IMR-90 (cell line): Measurements from ENCODE around the gene BRPF1. TPM values are rescaled to one million over a fixed set of nuclear protein-coding genes. Genes with fewer than 3 reads are reported as not detected.

ENCODE experiments used
- ATAC-seq: fragments of 200-7000 bp; cut with Tn5 transposase; 2 replicates; pipeline ENCODE4 v1.9.1; 2020; ENCODE audit warnings: low read depth, mild to moderate bottlenecking, moderate library complexity
- BruUV-seq: library from RNA; stranded (reverse); fragments of 400-500 nt; replicated peaks from 2 replicates; lab custom pipeline; 2021; lab: Mats Ljungman, UMichigan
- CTCF ChIA-PET: fragments of 300-600 bp; formaldehyde crosslinking; extraction: SDS; loops from one replicate; lab custom pipeline; 2021; ENCODE audit warnings: antibody characterized with exemption; lab: Yijun Ruan, JAX
- POLR2A ChIA-PET: fragments of 300-600 bp; sonication (Branson Sonifier 250); formaldehyde crosslinking; loops from one replicate; lab custom pipeline; 2022; ENCODE audit warnings: antibody characterized with exemption; ENCODE audit not compliant: unreplicated experiment; lab: Charles Lee
- DNase-seq: peaks from one replicate; pipeline ENCODE4 v3.0.0; 2013
- H2AFZ ChIP-seq: replicated peaks from 2 replicates; pipeline ENCODE3; 2013; ENCODE audit warnings: low read length, mild to moderate bottlenecking; ENCODE audit not compliant: poor library complexity
- H2AK5ac ChIP-seq: 2 replicates; pipeline ENCODE4 v1.6.1; 2013; ENCODE audit warnings: low read depth, low read length, inconsistent platforms
- H2AK9ac ChIP-seq: replicated peaks from 2 replicates; pipeline ENCODE3; 2013; ENCODE audit warnings: mild to moderate bottlenecking, low read depth, low read length, moderate library complexity; ENCODE audit not compliant: poor library complexity
- H2BK120ac ChIP-seq: 2 replicates; pipeline ENCODE4 v1.6.1; 2013; ENCODE audit warnings: low read depth, low read length, inconsistent platforms
- H2BK15ac ChIP-seq: 3 replicates; pipeline ENCODE4 v1.6.1; 2013; ENCODE audit warnings: low read depth, low read length, inconsistent platforms
- H2BK20ac ChIP-seq: 2 replicates; pipeline ENCODE4 v1.6.1; 2013; ENCODE audit warnings: low read depth, mild to moderate bottlenecking, inconsistent platforms, low read length, moderate library complexity
- H2BK5ac ChIP-seq: 2 replicates; pipeline ENCODE4 v1.6.1; 2013; ENCODE audit warnings: mild to moderate bottlenecking, low read depth, low read length, inconsistent platforms; ENCODE audit not compliant: poor library complexity, severe bottlenecking
- H3K14ac ChIP-seq: replicated peaks from 2 replicates; pipeline ENCODE4 v1.6.1; 2013; ENCODE audit warnings: low read depth, low read length, inconsistent platforms
- H3K18ac ChIP-seq: 2 replicates; pipeline ENCODE4 v1.6.1; 2013; ENCODE audit warnings: low read depth, low read length, control low read depth
- H3K23ac ChIP-seq: 2 replicates; pipeline ENCODE4 v1.6.1; 2013; ENCODE audit warnings: low read depth, low read length, inconsistent platforms
- H3K27ac ChIP-seq: 2 replicates; pipeline ENCODE4 v1.5.1; 2013; ENCODE audit warnings: mild to moderate bottlenecking, control low read depth, low read length; ENCODE audit not compliant: insufficient read depth
- H3K27me3 ChIP-seq: 2 replicates; pipeline ENCODE4 v1.6.1; 2013; ENCODE audit warnings: low read length; ENCODE audit not compliant: control insufficient read depth, insufficient read depth
- H3K36me3 ChIP-seq: 2 replicates; pipeline ENCODE4 v1.6.1; 2013; ENCODE audit warnings: low read length, mixed read lengths; ENCODE audit not compliant: control insufficient read depth, insufficient read depth
- H3K4ac ChIP-seq: 2 replicates; pipeline ENCODE4 v1.6.1; 2013; ENCODE audit warnings: low read depth, low read length, inconsistent platforms
- H3K4me1 ChIP-seq: 2 replicates; pipeline ENCODE4 v1.6.1; 2013; ENCODE audit warnings: low read length, mixed read lengths; ENCODE audit not compliant: control insufficient read depth, insufficient read depth
- H3K4me2 ChIP-seq: 2 replicates; pipeline ENCODE4 v1.6.1; 2013; ENCODE audit warnings: low read depth, mild to moderate bottlenecking, control low read depth, low read length, moderate library complexity
- H3K4me3 ChIP-seq: 2 replicates; pipeline ENCODE4 v1.5.1; 2013; ENCODE audit warnings: low read depth, mild to moderate bottlenecking, control low read depth, low read length, moderate library complexity; ENCODE audit not compliant: insufficient read depth
- H3K56ac ChIP-seq: 2 replicates; pipeline ENCODE4 v1.6.1; 2013; ENCODE audit warnings: low read length, inconsistent platforms; ENCODE audit not compliant: insufficient read depth; ENCODE audit errors: extremely low read depth
- H3K79me1 ChIP-seq, 2 experiments: 2 replicates each; pipeline ENCODE4 v1.6.1; 2013; ENCODE audit warnings: low read length in 2 of 2, inconsistent platforms in 1 of 2, low read depth in 1 of 2
- H3K9ac ChIP-seq: 2 replicates; pipeline ENCODE4 v1.6.1; 2013; ENCODE audit warnings: low read depth, low read length, control low read depth
- H3K9me1 ChIP-seq: 2 replicates; pipeline ENCODE4 v1.6.1; 2013; ENCODE audit warnings: low read length, inconsistent platforms; ENCODE audit not compliant: insufficient read depth
- H3K9me3 ChIP-seq: 2 replicates; pipeline ENCODE4 v1.6.1; 2013; ENCODE audit warnings: low read length; ENCODE audit not compliant: control insufficient read depth, insufficient read depth
- H4K20me1 ChIP-seq: 2 replicates; pipeline ENCODE4 v1.6.1; 2013; ENCODE audit warnings: low read length, inconsistent platforms; ENCODE audit not compliant: insufficient read depth
- H4K5ac ChIP-seq: 2 replicates; pipeline ENCODE4 v1.6.1; 2013; ENCODE audit warnings: mild to moderate bottlenecking, low read depth, low read length, control low read depth
- H4K8ac ChIP-seq, 2 experiments: 2 replicates each; pipeline ENCODE4 v1.6.1; 2013; ENCODE audit warnings: low read depth in 2 of 2, low read length in 2 of 2, control low read depth in 1 of 2, inconsistent platforms in 1 of 2
- H4K91ac ChIP-seq: 2 replicates; pipeline ENCODE4 v1.6.1; 2013; ENCODE audit warnings: low read depth, low read length, inconsistent platforms; ENCODE audit not compliant: insufficient read depth
- BHLHE40 ChIP-seq: fragments of 150-350 bp; IDR thresholded peaks from 2 replicates; pipeline ENCODE4 v1.6.1; 2016; ENCODE audit warnings: mild to moderate bottlenecking, low read depth, low read length
- CHD1 ChIP-seq: IDR thresholded peaks from 2 replicates; pipeline ENCODE4 v1.6.1; 2012; ENCODE audit warnings: low read depth, low read length, improper control_type of control experiment
- MAZ ChIP-seq: IDR thresholded peaks from 2 replicates; pipeline ENCODE4 v1.6.1; 2012; ENCODE audit warnings: low read depth, mild to moderate bottlenecking, low read length, improper control_type of control experiment, moderate library complexity, borderline replicate concordance
- RAD21 ChIP-seq: IDR thresholded peaks from 2 replicates; pipeline ENCODE4 v1.6.1; 2012; ENCODE audit warnings: low read length, improper control_type of control experiment
- WGBS, 2 experiments: methylation state at CpG; one replicate each; pipeline versions ENCODE4 v1.1.5 to v1.1.7; 2013; ENCODE audit warnings: missing lambda C conversion rate in 2 of 2; ENCODE audit not compliant: insufficient read length in 1 of 2; ENCODE audit errors: extremely low coverage in 2 of 2; 5-methylcytosine and 5-hydroxymethylcytosine counted together
- dilution Hi-C: fragments of 300-500 bp; cut with HindIII; formaldehyde crosslinking; loops from one replicate; pipeline ENCODE4 v1.14.3; 2018; ENCODE audit warnings: low sequenced_read_pairs; ENCODE audit not compliant: unreplicated experiment
- in situ Hi-C: fragments of 300-500 bp; cut with MboI; formaldehyde crosslinking; loops from 3 replicates; pipeline ENCODE4 v1.14.3; 2019; ENCODE audit warnings: low sequenced_read_pairs, inconsistent platforms, mixed read lengths
- intact Hi-C: fragments of 100-400 bp; cut with micrococcal nuclease; formaldehyde crosslinking; loops from 2 replicates; pipeline ENCODE4 v1.10.0; 2022
- polyA plus RNA-seq, 3 experiments: library from polyadenylated mRNA; depleted of rRNA; stranded (reverse); fragments of >200 nt; gene quantifications; 2 replicates each; pipeline ENCODE4 v1.2.3, GENCODE V29; 2012; ENCODE audit warnings: low replicate concordance in 1 of 3
- total RNA-seq: library from RNA; depleted of rRNA; stranded (reverse); fragments of >200 nt; gene quantifications from 2 replicates; pipeline ENCODE4 v1.2.3, GENCODE V29; 2012

The BRPF1 gene
- total and polyA plus RNA-seq, 2 of the 4 experiments (the other 2 are of a cell fraction): 13.6 to 15.6 TPM

DNA sequence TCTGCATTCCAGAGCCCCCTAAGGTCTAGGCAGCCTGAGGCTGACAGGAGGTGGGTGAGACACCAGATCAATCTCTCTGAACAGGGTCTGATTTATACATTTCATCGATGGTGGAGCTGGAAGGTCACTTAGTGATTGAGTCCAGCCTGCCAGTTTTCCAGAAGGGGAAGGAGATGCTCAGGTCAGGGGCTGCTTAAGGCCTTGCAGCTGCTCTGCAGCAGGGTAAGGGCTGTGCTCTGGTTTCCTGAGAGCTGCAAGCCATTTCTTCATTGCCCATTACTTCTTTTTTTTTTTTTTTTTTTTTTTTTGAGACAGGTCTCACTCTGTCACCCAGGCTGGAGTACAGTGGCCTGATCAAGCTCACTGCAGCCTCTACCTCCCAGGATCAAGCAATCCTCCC lies 50.0 kb downstream of the BRPF1 start:
- Histone ChIP-seq H2AK5ac (no peak overlapping the region), H3K9ac (no peak overlapping the region), H2BK20ac (no peak overlapping the region), H3K79me1 (peaks cover 3% of the 10 kb centered on the region in 2 experiments; a peak in 2 of 4 replicates), H3K9me3 (no peaks in the 10 kb centered on the region), H4K91ac (no peak overlapping the region), H3K4me1 (peaks cover 3% of the 10 kb centered on the region), H3K14ac (no peak overlapping the region), H3K18ac (no peak overlapping the region), H2AK9ac (no peak overlapping the region), H2BK120ac (no peak overlapping the region), H3K27ac (no peak overlapping the region), H2BK5ac (no peak overlapping the region), H3K23ac (no peak overlapping the region), H3K4ac (no peak overlapping the region), H3K4me3 (no peak overlapping the region), H3K9me1 (peaks cover 9% of the 10 kb centered on the region; the same call in 1 of the 2 replicates), H3K56ac (no peak overlapping the region), H3K27me3 (no peaks in the 10 kb centered on the region), H4K5ac (no peak overlapping the region), H3K36me3 (peaks cover 41% of the 10 kb centered on the region), H3K4me2 (no peak overlapping the region), H2BK15ac (no peak overlapping the region), H4K8ac (no peak overlapping the region), H4K20me1 (no peaks in the 10 kb centered on the region), H2AFZ (no peak overlapping the region)
- dilution Hi-C loops: no loop called here
- intact Hi-C loops: no loop called here
- POLR2A ChIA-PET: no interaction called here
- in situ Hi-C loops: no loop called here
- DNase-seq (no peak), ATAC-seq (no peak)
- TF ChIP-seq BHLHE40: no peak
- no peak for TF ChIP-seq MAZ
- no peak for TF ChIP-seq RAD21
- no peak for TF ChIP-seq CHD1
- CTCF ChIA-PET: no interaction called here
- WGBS, 2 experiments: 40% methylated on average over 1 of the region's 1 CpG; no CpG with 5 or more reads in 1 of the 2 experiments
- BruUV-seq: no TSS peak
